Calu3 (cell line): Measurements from ENCODE around the gene SMIM33. TPM values are rescaled to one million over a fixed set of nuclear protein-coding genes. Genes with fewer than 3 reads are reported as not detected.
"Not testable (repeated sequence)": the region's sequence is repeated elsewhere in the genome, so short reads cannot be mapped to it uniquely, and the experiment has no call there.

Source experiments
- BruUV-seq: library from RNA; stranded (reverse); fragments of 400-500 nt; replicated peaks from 2 replicates; lab custom pipeline; 2021; lab: Mats Ljungman, UMichigan
- CTCF ChIA-PET: fragments of 300-600 bp; sonication (Branson Sonifier 250); formaldehyde crosslinking; loops from one replicate; lab custom pipeline; 2022; ENCODE audit warnings: antibody characterized with exemption; lab: Charles Lee
- DNase-seq: peaks from one replicate; pipeline ENCODE4 v3.0.0; 2022
- H3K27ac Mint-ChIP-seq: one replicate; pipeline ENCODE4 v1.8.0; 2022; ENCODE audit warnings: mixed read lengths; ENCODE audit not compliant: unreplicated experiment
- H3K27me3 Mint-ChIP-seq: one replicate; pipeline ENCODE4 v1.8.0; 2022; ENCODE audit warnings: mixed read lengths; ENCODE audit not compliant: unreplicated experiment
- H3K36me3 Mint-ChIP-seq: one replicate; pipeline ENCODE4 v1.8.0; 2022; ENCODE audit warnings: mild to moderate bottlenecking, moderate library complexity, mixed read lengths; ENCODE audit not compliant: insufficient read depth, unreplicated experiment
- H3K4me1 Mint-ChIP-seq: one replicate; pipeline ENCODE4 v1.8.0; 2022; ENCODE audit warnings: mild to moderate bottlenecking, low read depth, mixed read lengths; ENCODE audit not compliant: unreplicated experiment
- H3K4me3 Mint-ChIP-seq: one replicate; pipeline ENCODE4 v1.8.0; 2022; ENCODE audit warnings: mild to moderate bottlenecking, low read depth, moderate library complexity, mixed read lengths; ENCODE audit not compliant: unreplicated experiment
- H3K9me3 Mint-ChIP-seq: one replicate; pipeline ENCODE4 v1.8.0; 2022; ENCODE audit warnings: low read depth, mixed read lengths; ENCODE audit not compliant: unreplicated experiment
- CTCF ChIP-seq: fragments of 200-600 bp; IDR thresholded peaks from one replicate; pipeline ENCODE4 v1.8.0; 2022; ENCODE audit warnings: antibody characterized with exemption; ENCODE audit not compliant: unreplicated experiment
- intact Hi-C: fragments of 100-400 bp; cut with micrococcal nuclease; formaldehyde crosslinking; loops from one replicate; pipeline ENCODE4 v1.10.0; 2022; ENCODE audit not compliant: unreplicated experiment
- total RNA-seq: library from RNA; stranded (reverse); gene quantifications from 2 replicates; pipeline ENCODE4 v1.2.3, GENCODE V29; 2022

SMIM33 gene
- total RNA-seq, 1 experiment from 2014 or later: not detected

DNA sequence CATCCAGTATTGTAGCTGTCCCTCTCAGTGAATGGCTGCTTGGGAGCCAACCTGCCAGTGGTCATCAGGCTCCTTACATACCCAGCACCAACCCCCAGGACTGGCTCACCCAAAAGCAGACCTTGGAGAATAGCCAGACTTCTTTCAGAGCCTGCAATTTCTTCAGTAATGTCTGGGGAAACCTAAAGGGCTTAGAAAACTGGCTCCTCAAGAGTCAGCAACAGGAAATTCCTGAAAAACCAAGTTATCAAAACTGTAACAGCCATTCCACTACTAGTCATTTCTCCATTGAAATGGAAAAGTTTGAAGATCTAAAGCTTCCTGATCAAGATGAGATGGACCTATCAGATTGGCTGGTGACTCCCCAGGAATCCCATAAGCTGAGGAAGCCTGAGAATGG lies 24.0 kb downstream of the SMIM33 start:
- H3K36me3 Mint-ChIP-seq: peaks cover 9% of the 10 kb centered on the region
- BruUV-seq: no TSS peak
- peaks cover 35% of the 10 kb centered on the region for H3K4me1 Mint-ChIP-seq
- DNase-seq: peak; percentile 26
- H3K4me3 Mint-ChIP-seq: no peak overlapping the region
- no peaks in the 10 kb centered on the region for H3K27me3 Mint-ChIP-seq
- intact Hi-C loops: loop anchor here (5.0 kb wide), 1 partner anchor 73 kb away; no protein-coding TSS in a partner anchor
- CTCF ChIA-PET: interaction anchor here (2.7 kb wide), 1 partner anchor 13 kb away, joined by 15 read pairs; the partner anchor contains the start of gene STING1
- H3K27ac Mint-ChIP-seq: no peak overlapping the region
- TF ChIP-seq CTCF: no peak
- no peaks in the 10 kb centered on the region for H3K9me3 Mint-ChIP-seq

DNA sequence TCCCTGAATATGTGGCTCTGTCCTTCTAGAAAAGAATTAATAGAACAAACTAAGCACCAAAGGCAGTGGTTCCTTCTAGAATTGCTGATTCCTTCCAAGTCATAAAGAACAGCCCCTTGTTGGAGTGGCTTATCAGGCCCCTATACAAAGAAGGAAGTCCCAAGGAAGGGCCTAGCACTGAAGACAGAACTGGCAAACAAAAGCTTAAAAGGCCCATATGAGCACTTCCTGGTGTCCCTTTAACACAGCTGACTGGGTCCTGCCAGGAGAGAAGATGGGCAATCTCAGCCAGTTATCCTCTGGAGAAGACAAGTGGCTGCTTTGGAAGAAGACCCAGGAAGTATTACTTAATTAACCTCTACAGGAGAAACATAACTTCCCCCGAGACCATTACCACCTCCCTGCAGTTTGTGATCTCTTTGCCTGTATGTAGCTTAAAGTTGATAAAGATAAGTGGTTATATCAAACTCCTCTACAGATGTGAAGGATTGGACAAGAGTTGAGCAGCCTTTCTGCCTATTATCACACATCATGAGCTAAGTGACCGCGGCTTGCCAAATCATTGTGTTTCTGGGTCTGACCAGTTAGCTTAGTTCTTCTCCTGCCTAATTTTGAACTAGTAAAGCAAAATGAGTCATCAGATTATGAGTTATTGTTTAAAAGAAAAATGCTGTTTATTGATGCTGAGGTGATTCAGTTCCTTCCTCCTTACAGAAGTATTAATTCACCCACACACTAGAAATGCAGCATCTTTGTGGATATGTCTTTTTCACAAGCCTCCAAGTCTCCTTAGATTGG lies 25.0 kb downstream of the SMIM33 start:
- DNase-seq: peak; percentile 28
- BruUV-seq: no TSS peak
- no peak for TF ChIP-seq CTCF

DNA sequence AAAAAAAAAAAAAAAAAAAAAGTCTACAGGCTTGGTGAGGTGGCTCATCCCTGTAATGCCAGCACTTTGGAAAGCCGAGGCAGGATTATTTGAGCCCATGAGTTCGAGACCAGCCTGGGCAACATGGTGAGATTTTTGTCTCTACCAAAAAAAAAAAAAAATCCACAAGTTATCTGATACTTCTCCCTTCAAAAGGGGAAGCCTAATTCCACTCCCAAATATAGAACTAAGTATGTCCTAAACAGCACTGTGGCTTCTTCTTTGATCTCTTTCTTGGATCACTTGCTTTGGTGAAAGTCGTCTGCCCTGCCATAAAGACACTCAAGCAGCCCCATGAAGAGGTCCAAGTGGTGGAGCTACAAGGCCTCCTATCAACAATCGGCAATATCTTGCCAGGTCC lies 30.6 kb downstream of the SMIM33 start:
- CTCF ChIA-PET: no interaction called here
- peaks cover 12% of the 10 kb centered on the region for H3K27me3 Mint-ChIP-seq
- no peak for DNase-seq
- peaks cover 2% of the 10 kb centered on the region for H3K9me3 Mint-ChIP-seq
- no TSS peak for BruUV-seq
- H3K27ac Mint-ChIP-seq: no peak overlapping the region
- H3K36me3 Mint-ChIP-seq: no peaks in the 10 kb centered on the region
- H3K4me1 Mint-ChIP-seq: peaks cover 1% of the 10 kb centered on the region
- intact Hi-C loops: no loop called here
- TF ChIP-seq CTCF: no peak
- H3K4me3 Mint-ChIP-seq: no peak overlapping the region

More for the DNA sequence above, 25.0 kb downstream of the SMIM33 start:
- Mint-ChIP-seq H3K27me3 (no peaks in the 10 kb centered on the region), H3K4me3 (no peak overlapping the region), H3K36me3 (peaks cover 9% of the 10 kb centered on the region), H3K4me1 (peaks cover 35% of the 10 kb centered on the region), H3K27ac (peak overlapping the region; percentile 71), H3K9me3 (no peaks in the 10 kb centered on the region)
- intact Hi-C loops: loop anchor here (5.0 kb wide), 1 partner anchor 74 kb away; no protein-coding TSS in a partner anchor
- CTCF ChIA-PET: interaction anchor here (0.6 to 2.7 kb wide), 6 partner anchors 12 to 67 kb away, joined by 3 to 15 read pairs (median 3); partner anchors contain the start of genes DNAJC18 and STING1

DNA sequence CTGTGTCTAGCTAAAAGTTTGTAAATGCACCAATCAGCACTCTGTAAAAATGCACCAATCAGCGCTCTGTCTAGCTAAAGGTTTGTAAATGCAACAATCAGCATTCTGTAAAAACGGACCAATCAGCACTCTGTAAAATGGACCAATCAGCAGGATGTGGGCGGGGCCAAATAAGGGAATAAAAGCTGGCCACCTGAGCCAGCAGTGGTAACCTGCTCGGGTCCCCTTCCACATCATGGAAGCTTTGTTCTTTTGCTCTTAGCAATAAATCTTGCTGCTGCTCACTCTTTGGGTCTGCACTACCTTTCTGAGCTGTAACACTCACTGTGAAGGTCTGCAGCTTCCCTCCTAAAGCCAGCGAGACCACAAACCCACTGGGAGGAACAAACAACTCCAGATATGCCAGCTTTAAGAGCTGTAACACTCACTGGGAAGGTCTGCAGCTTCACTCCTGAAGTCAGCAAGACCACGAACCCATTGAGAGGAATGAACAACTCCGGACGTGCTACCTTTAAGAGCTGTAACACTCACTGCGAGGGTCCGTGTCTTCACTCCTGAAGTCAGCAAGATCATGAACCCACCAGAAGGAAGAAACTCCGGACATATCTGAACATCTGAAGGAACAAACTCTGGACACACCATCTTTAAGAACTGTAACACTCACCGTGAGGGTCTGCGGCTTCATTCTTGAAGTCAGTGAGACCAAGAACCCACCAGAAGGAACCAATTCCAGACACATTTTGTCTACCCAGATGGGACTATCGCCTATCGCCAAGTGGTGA lies 32.4 kb downstream of the SMIM33 start:
- CTCF ChIA-PET: interaction anchor here (1.2 kb wide), 1 partner anchor 8 kb away, joined by 3 read pairs; no protein-coding TSS in a partner anchor
- H3K36me3 Mint-ChIP-seq, H3K4me1 Mint-ChIP-seq, intact Hi-C loops, BruUV-seq, DNase-seq, H3K4me3 Mint-ChIP-seq, H3K9me3 Mint-ChIP-seq, H3K27ac Mint-ChIP-seq: not testable (repeated sequence)
- H3K27me3 Mint-ChIP-seq: peaks cover 12% of the 10 kb centered on the region

DNA sequence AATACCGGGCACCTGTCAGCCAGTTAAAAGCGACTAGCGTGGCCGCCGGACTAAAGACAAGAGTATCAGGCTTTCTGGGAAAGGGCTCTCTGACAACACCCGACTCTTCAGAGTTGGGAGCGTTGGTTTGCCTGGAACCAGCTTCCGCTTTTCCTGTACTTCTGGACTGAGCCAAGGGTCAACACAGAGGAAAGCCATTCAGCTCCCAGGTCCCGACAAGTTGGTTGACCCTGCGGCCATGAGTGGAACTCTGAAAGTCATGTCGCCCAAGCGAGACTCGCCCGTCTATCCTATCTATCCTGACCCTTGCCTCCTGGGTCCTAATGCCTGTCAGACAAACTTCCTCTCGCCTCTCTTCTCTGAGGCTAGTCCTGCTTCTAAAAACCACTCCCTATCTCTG lies 33.1 kb downstream of the SMIM33 start:
- H3K4me3 Mint-ChIP-seq, intact Hi-C loops, H3K4me1 Mint-ChIP-seq, CTCF ChIA-PET, DNase-seq, H3K27ac Mint-ChIP-seq, H3K9me3 Mint-ChIP-seq, H3K36me3 Mint-ChIP-seq, BruUV-seq: not testable (repeated sequence)
- peaks cover 12% of the 10 kb centered on the region for H3K27me3 Mint-ChIP-seq

DNA sequence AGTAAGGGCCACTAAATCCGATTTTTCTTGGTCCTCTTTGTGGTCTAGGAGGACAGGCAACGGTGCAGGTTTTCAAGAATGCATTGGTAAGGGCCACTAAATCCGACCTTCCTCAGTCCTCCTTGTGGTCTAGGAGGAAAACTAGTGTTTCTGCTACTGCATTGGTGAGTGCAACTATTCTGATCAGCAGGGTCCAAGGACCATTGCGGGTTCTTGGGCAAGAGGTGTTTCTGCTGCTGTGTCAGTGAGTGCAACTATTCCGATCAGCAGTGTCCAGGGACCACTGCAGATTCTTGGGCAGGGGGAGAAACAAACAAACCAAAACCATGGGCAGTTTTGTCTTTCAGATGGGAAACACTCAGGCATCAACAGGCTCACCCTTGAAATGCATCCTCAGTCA lies 33.9 kb downstream of the SMIM33 start:
- H3K4me1 Mint-ChIP-seq, H3K27ac Mint-ChIP-seq, H3K36me3 Mint-ChIP-seq, BruUV-seq, H3K4me3 Mint-ChIP-seq, CTCF ChIA-PET, intact Hi-C loops, H3K9me3 Mint-ChIP-seq, DNase-seq: not testable (repeated sequence)
- H3K27me3 Mint-ChIP-seq: peaks cover 12% of the 10 kb centered on the region
